Endothelial cell (in vitro differentiated cells): Measurements from ENCODE around the gene PPM1B. TPM values are rescaled to one million over a fixed set of nuclear protein-coding genes. Genes with fewer than 3 reads are reported as not detected.
"Not testable (repeated sequence)": the region's sequence is repeated elsewhere in the genome, so short reads cannot be mapped to it uniquely, and the experiment has no call there.

ENCODE experiments used
- DNase-seq: peaks from one replicate; pipeline ENCODE4 v3.0.0; 2021; ENCODE audit warnings: low spot score
- H3K27ac Mint-ChIP-seq: one replicate; pipeline ENCODE4 v1.8.0; 2021; ENCODE audit warnings: mixed read lengths, inconsistent platforms; ENCODE audit not compliant: unreplicated experiment
- H3K27me3 Mint-ChIP-seq: one replicate; pipeline ENCODE4 v1.8.0; 2021; ENCODE audit warnings: mild to moderate bottlenecking, moderate library complexity, mixed read lengths, inconsistent platforms; ENCODE audit not compliant: unreplicated experiment
- H3K36me3 Mint-ChIP-seq: one replicate; pipeline ENCODE4 v1.8.0; 2021; ENCODE audit warnings: mild to moderate bottlenecking, low read depth, mixed read lengths, inconsistent platforms; ENCODE audit not compliant: unreplicated experiment
- H3K4me1 Mint-ChIP-seq: one replicate; pipeline ENCODE4 v1.8.0; 2021; ENCODE audit warnings: mild to moderate bottlenecking, mixed read lengths, inconsistent platforms; ENCODE audit not compliant: unreplicated experiment
- H3K4me3 Mint-ChIP-seq: one replicate; pipeline ENCODE4 v1.8.0; 2021; ENCODE audit warnings: mild to moderate bottlenecking, mixed read lengths, inconsistent platforms; ENCODE audit not compliant: unreplicated experiment
- H3K9me3 Mint-ChIP-seq: one replicate; pipeline ENCODE4 v1.8.0; 2021; ENCODE audit warnings: mixed read lengths, inconsistent platforms; ENCODE audit not compliant: unreplicated experiment
- CTCF ChIP-seq: fragments of 200-600 bp; sonication (generic); IDR thresholded peaks from one replicate; pipeline ENCODE4 v1.5.0; 2021; ENCODE audit warnings: antibody characterized with exemption; ENCODE audit not compliant: unreplicated experiment
- total RNA-seq: library from RNA; stranded (reverse); fragmentation: NEBNext Ultra II Directional; extraction: Animal tissue kit (Norgen Biotek cat#: 25700); gene quantifications from one replicate; pipeline ENCODE4 v1.2.1, GENCODE V29; 2021; ENCODE audit not compliant: unreplicated experiment

The PPM1B gene
- total RNA-seq, 1 donor from 2014 or later: 31.2 TPM

GRCh38 chr2:44200759-44201158, 32.1 kb downstream of the PPM1B start:
- no peaks in the 10 kb centered on the region for H3K4me1 Mint-ChIP-seq
- peaks cover 8% of the 10 kb centered on the region for H3K36me3 Mint-ChIP-seq

DNA sequence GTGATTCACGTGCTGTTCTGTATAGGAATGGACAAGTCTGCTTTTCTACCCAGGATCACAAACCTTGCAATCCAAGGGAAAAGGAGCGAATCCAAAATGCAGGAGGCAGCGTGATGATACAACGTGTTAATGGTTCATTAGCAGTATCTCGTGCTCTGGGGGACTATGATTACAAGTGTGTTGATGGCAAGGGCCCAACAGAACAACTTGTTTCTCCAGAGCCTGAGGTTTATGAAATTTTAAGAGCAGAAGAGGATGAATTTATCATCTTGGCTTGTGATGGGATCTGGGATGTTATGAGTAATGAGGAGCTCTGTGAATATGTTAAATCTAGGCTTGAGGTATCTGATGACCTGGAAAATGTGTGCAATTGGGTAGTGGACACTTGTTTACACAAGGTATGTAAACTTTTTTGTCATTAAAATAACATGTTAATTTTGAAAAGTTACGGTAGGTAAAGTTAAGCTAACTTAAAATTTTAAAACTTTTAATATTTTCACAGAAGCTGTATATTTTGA, 33.0 kb downstream of the PPM1B start:
- no peak overlapping the region for H3K27ac Mint-ChIP-seq
- H3K9me3 Mint-ChIP-seq: no peaks in the 10 kb centered on the region
- H3K36me3 Mint-ChIP-seq: peaks cover 8% of the 10 kb centered on the region
- no peak overlapping the region for H3K4me3 Mint-ChIP-seq
- H3K27me3 Mint-ChIP-seq: no peaks in the 10 kb centered on the region
- no peak for DNase-seq
- no peaks in the 10 kb centered on the region for H3K4me1 Mint-ChIP-seq
- TF ChIP-seq CTCF: no peak

More at GRCh38 chr2:44200759-44201158, 32.1 kb downstream of the PPM1B start:
- Mint-ChIP-seq H3K27ac (no peak overlapping the region), H3K4me3 (no peak overlapping the region), H3K9me3 (no peaks in the 10 kb centered on the region), H3K27me3 (no peaks in the 10 kb centered on the region)
- no peak for DNase-seq
- TF ChIP-seq CTCF: no peak

DNA sequence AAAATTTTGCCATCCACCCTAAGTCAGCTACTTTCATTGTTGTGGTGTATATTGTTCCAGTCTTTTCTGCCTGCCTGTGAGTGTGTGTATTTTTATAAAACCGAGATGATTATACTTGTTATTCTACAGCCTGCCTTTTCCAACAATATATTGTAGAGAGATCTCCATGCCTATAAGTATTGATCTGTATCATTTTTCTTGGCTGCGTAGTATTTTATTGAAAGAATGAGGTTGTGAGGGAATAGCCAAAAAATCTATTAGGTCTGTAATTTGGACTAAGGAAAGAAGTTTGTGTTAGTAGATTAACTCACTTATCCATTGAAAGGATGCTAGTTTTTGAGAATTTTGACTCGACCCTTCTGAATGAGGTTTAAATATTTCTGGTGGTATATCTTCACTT, 34.9 kb downstream of the PPM1B start:
- TF ChIP-seq CTCF: no peak
- no peak for DNase-seq
- no peak overlapping the region for H3K4me3 Mint-ChIP-seq

GRCh38 chr2:44205169-44205568, 36.5 kb downstream of the PPM1B start:
- Mint-ChIP-seq H3K4me1 (no peaks in the 10 kb centered on the region), H3K36me3 (peaks cover 8% of the 10 kb centered on the region), H3K27ac (no peak overlapping the region), H3K4me3 (no peak overlapping the region), H3K27me3 (no peaks in the 10 kb centered on the region), H3K9me3 (no peaks in the 10 kb centered on the region)
- TF ChIP-seq CTCF: no peak
- no peak for DNase-seq

More for the DNA sequence above, 34.9 kb downstream of the PPM1B start:
- H3K4me1 Mint-ChIP-seq: no peaks in the 10 kb centered on the region
- H3K27ac Mint-ChIP-seq: no peak overlapping the region
- no peaks in the 10 kb centered on the region for H3K27me3 Mint-ChIP-seq
- peaks cover 8% of the 10 kb centered on the region for H3K36me3 Mint-ChIP-seq
- no peaks in the 10 kb centered on the region for H3K9me3 Mint-ChIP-seq

- no peak overlapping the region for H3K27ac Mint-ChIP-seq
- H3K36me3 Mint-ChIP-seq: peaks cover 14% of the 10 kb centered on the region
- no peak overlapping the region for H3K4me3 Mint-ChIP-seq
- no peaks in the 10 kb centered on the region for H3K9me3 Mint-ChIP-seq
- no peaks in the 10 kb centered on the region for H3K4me1 Mint-ChIP-seq
- TF ChIP-seq CTCF: no peak
- no peak for DNase-seq
- H3K27me3 Mint-ChIP-seq: peaks cover under 1% of the 10 kb centered on the region
These were observed 38.4 kb downstream of the PPM1B start for GRCh38 chr2:44207102-44207501.

DNA sequence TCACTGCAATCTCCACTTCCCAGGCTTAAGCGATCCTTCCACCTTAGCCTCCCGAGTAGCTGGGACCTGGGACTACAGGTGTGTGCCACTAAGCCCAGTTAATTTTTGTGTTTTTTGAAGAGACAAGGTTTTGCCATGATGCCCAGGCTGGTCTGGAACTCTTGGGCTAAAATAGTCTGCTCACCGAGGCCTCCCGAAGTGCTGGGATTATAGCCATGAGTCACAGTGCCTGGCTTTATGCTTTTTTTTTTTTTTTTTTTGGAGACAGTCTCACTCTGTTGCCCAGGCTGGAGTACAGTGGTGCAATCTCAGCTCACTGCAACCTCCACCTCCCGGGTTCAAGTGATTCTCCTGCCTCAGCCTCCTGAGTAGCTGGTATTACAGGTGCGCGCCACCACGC, 39.0 kb downstream of the PPM1B start:
- DNase-seq, H3K4me1 Mint-ChIP-seq, H3K27ac Mint-ChIP-seq, H3K4me3 Mint-ChIP-seq, H3K9me3 Mint-ChIP-seq, H3K27me3 Mint-ChIP-seq: not testable (repeated sequence)
- H3K36me3 Mint-ChIP-seq: peaks cover 14% of the 10 kb centered on the region
